Measurements from ENCODE around the gene TENM4. TPM values are rescaled to one million over a fixed set of nuclear protein-coding genes. Genes with fewer than 3 reads are reported as not detected.

Gene TENM4
- total RNA-seq, 4 donors from 2014 or later, result 5.5 to 12.3 (median 8.9) TPM

GRCh38 chr11:78787696-78788095, 653.1 kb downstream of the TENM4 start:
- WGBS, 2 donors (ENCODE audit: low coverage in 1 of 2), result 83 to 89% methylated on average over 1 to 3 of the region's 3 CpGs
- Histone ChIP-seq H3K27ac (no peak overlapping the region), H3K4me1 (peaks cover 0 to 15% (median 0%) of the 10 kb centered on the region in 3 donors), H3K4me3 (no peak overlapping the region), H3K36me3 (no peaks in the 10 kb centered on the region), H3K27me3 (no peaks in the 10 kb centered on the region), H3K9me3 (no peaks in the 10 kb centered on the region)
- no peak for ATAC-seq
- TF ChIP-seq POLR2A (IDR thresholded peaks at IDR 0.05), result no peak
- TF ChIP-seq CTCF (IDR thresholded peaks at IDR 0.05), result no peak
- TF ChIP-seq POLR2AphosphoS5 (IDR thresholded peaks at IDR 0.05), result no peak
- no peak for TF ChIP-seq EP300 (IDR thresholded peaks at IDR 0.05)

GRCh38 chr11:78786746-78787145, 654.1 kb downstream of the TENM4 start:
- no peak overlapping the region for H3K27ac ChIP-seq
- H3K4me3 ChIP-seq, result no peak overlapping the region
- 100% methylated on average over 1 to 4 of the region's 20 CpGs for WGBS, 2 donors (ENCODE audit: low coverage in 1 of 2)
- ATAC-seq, result no peak
- no peaks in the 10 kb centered on the region for H3K9me3 ChIP-seq
- H3K4me1 ChIP-seq, result peaks cover 0 to 14% (median 0%) of the 10 kb centered on the region in 3 donors
- no peak for TF ChIP-seq CTCF (IDR thresholded peaks at IDR 0.05)
- TF ChIP-seq POLR2A (IDR thresholded peaks at IDR 0.05), result no peak
- no peak for TF ChIP-seq POLR2AphosphoS5 (IDR thresholded peaks at IDR 0.05)
- no peak for TF ChIP-seq EP300 (IDR thresholded peaks at IDR 0.05)
- no peaks in the 10 kb centered on the region for H3K36me3 ChIP-seq
- no peaks in the 10 kb centered on the region for H3K27me3 ChIP-seq

- H3K9me3 ChIP-seq, result no peaks in the 10 kb centered on the region
- TF ChIP-seq POLR2A (IDR thresholded peaks at IDR 0.05) (no peak), CTCF (IDR thresholded peaks at IDR 0.05) (no peak)
- H3K27me3 ChIP-seq, result no peaks in the 10 kb centered on the region
- H3K4me3 ChIP-seq, result no peak overlapping the region
- peaks cover 0 to 8% (median 0%) of the 10 kb centered on the region in 3 donors for H3K4me1 ChIP-seq
- 50 to 61% methylated on average over 4 to 5 of the region's 5 CpGs for WGBS, 2 donors (ENCODE audit: low coverage in 1 of 2)
- no peak for ATAC-seq
- H3K27ac ChIP-seq, result no peak overlapping the region
- no peaks in the 10 kb centered on the region for H3K36me3 ChIP-seq
Measured at GRCh38 chr11:78786086-78786485, 654.7 kb downstream of the TENM4 start.

- TF ChIP-seq CTCF (IDR thresholded peaks at IDR 0.05) (no peak), POLR2AphosphoS5 (IDR thresholded peaks at IDR 0.05) (no peak), POLR2A (IDR thresholded peaks at IDR 0.05) (no peak), EP300 (IDR thresholded peaks at IDR 0.05) (no peak)
- Histone ChIP-seq H3K36me3 (no peaks in the 10 kb centered on the region), H3K27ac (no peak overlapping the region), H3K4me1 (no peaks in the 10 kb centered on the region), H3K27me3 (no peaks in the 10 kb centered on the region), H3K4me3 (no peak overlapping the region), H3K9me3 (no peaks in the 10 kb centered on the region)
- ATAC-seq, result no peak
- 39 to 72% methylated on average over 7 to 9 of the region's 9 CpGs for WGBS, 2 donors (ENCODE audit: low coverage in 1 of 2)
Measured at GRCh38 chr11:78784321-78785061, 656.3 kb downstream of the TENM4 start.

GRCh38 chr11:78783846-78784245, 657.0 kb downstream of the TENM4 start:
- no peak for TF ChIP-seq EP300 (IDR thresholded peaks at IDR 0.05)
- TF ChIP-seq POLR2A (IDR thresholded peaks at IDR 0.05), result no peak
- TF ChIP-seq POLR2AphosphoS5 (IDR thresholded peaks at IDR 0.05), result no peak
- TF ChIP-seq CTCF (IDR thresholded peaks at IDR 0.05), result no peak
- Histone ChIP-seq H3K27ac (no peak overlapping the region), H3K4me3 (no peak overlapping the region), H3K27me3 (no peaks in the 10 kb centered on the region), H3K36me3 (no peaks in the 10 kb centered on the region), H3K9me3 (no peaks in the 10 kb centered on the region), H3K4me1 (no peaks in the 10 kb centered on the region)
- no peak for ATAC-seq
- 66 to 76% methylated on average over 4 to 5 of the region's 5 CpGs for WGBS, 2 donors (ENCODE audit: low coverage in 1 of 2)
